Stimulated activated effector memory CD8-positive, alpha-beta T cell treated with anti-CD3 and anti-CD28 coated beads, Interleukin-12 subunit alpha, Interleukin-12 subunit beta, amount 100 ng/mL, for 72 hours (primary cell): ENCODE measurements around the gene DGUOK.
"Not testable (repeated sequence)": the region's sequence is repeated elsewhere in the genome, so short reads cannot be mapped to it uniquely, and the experiment has no call there.

ENCODE experiments used
- ATAC-seq: fragments of 150-1000 bp; cut with Tn5 transposase; 2 replicates; pipeline ENCODE4 v1.10.0; 2021
- DNase-seq, 2 donors: peaks; one replicate each; pipeline ENCODE4 v3.0.0; 2021 to 2022; ENCODE audit warnings: low spot score in 2 of 2
- H3K27ac Mint-ChIP-seq: one replicate; pipeline ENCODE4 v1.8.0; 2022; ENCODE audit warnings: mild to moderate bottlenecking, mixed read lengths
- H3K36me3 Mint-ChIP-seq: one replicate; pipeline ENCODE4 v1.8.0; 2022; ENCODE audit warnings: mild to moderate bottlenecking, mixed read lengths
- H3K4me1 Mint-ChIP-seq: one replicate; pipeline ENCODE4 v1.8.0; 2022; ENCODE audit warnings: mixed read lengths
- H3K4me3 Mint-ChIP-seq: one replicate; pipeline ENCODE4 v1.8.0; 2022; ENCODE audit warnings: mild to moderate bottlenecking, mixed read lengths
- H3K9me3 Mint-ChIP-seq: one replicate; pipeline ENCODE4 v1.8.0; 2022; ENCODE audit warnings: mixed read lengths

DGUOK gene

GRCh38 chr2:73925853-73926492, 707 bp upstream of the DGUOK start:
- H3K27ac Mint-ChIP-seq, result peak overlapping the region; percentile 93
- H3K4me1 Mint-ChIP-seq, result peaks cover 33% of the 10 kb centered on the region
- DNase-seq (no peak), ATAC-seq (no peak)
- H3K4me3 Mint-ChIP-seq, result peak overlapping the region; percentile 85
- H3K9me3 Mint-ChIP-seq, result no peaks in the 10 kb centered on the region
- peaks cover 24% of the 10 kb centered on the region for H3K36me3 Mint-ChIP-seq

- H3K9me3 Mint-ChIP-seq, result no peaks in the 10 kb centered on the region
- H3K4me1 Mint-ChIP-seq, result peaks cover 47% of the 10 kb centered on the region
- DNase-seq (no peak), ATAC-seq (no peak)
- H3K4me3 Mint-ChIP-seq, result peak overlapping the region; percentile 85
- H3K36me3 Mint-ChIP-seq, result peaks cover 33% of the 10 kb centered on the region
- peak overlapping the region; percentile 93 for H3K27ac Mint-ChIP-seq
Observed at GRCh38 chr2:73927344-73927743, 664 bp downstream of the DGUOK start.

GRCh38 chr2:73928963-73929347, 2.3 kb downstream of the DGUOK start:
- Mint-ChIP-seq H3K9me3 (no peaks in the 10 kb centered on the region), H3K4me1 (peaks cover 57% of the 10 kb centered on the region), H3K27ac (no peak overlapping the region), H3K36me3 (peaks cover 44% of the 10 kb centered on the region), H3K4me3 (peak overlapping the region; percentile 85)
- no peak for ATAC-seq
- no peak for DNase-seq

GRCh38 chr2:73930386-73930785, 3.7 kb downstream of the DGUOK start:
- Mint-ChIP-seq H3K27ac (no peak overlapping the region), H3K36me3 (peaks cover 56% of the 10 kb centered on the region), H3K4me3 (no peak overlapping the region)

GRCh38 chr2:73931531-73932500, 5.1 kb downstream of the DGUOK start:
- Mint-ChIP-seq H3K36me3 (peaks cover 51% of the 10 kb centered on the region), H3K27ac (peak overlapping the region; percentile 33), H3K4me1 (peaks cover 67% of the 10 kb centered on the region), H3K9me3 (no peaks in the 10 kb centered on the region), H3K4me3 (peak overlapping the region; percentile 50)
- peak; percentile 24 to 68 for DNase-seq
- peak; percentile 99 for ATAC-seq

More at GRCh38 chr2:73930386-73930785, 3.7 kb downstream of the DGUOK start:
- Mint-ChIP-seq H3K9me3 (no peaks in the 10 kb centered on the region), H3K4me1 (peaks cover 57% of the 10 kb centered on the region)
- ATAC-seq (no peak), DNase-seq (no peak)

- H3K36me3 Mint-ChIP-seq, result peaks cover 50% of the 10 kb centered on the region
- no peak for ATAC-seq
- no peak overlapping the region for H3K27ac Mint-ChIP-seq
- H3K4me1 Mint-ChIP-seq, result peaks cover 75% of the 10 kb centered on the region
- DNase-seq, result no peak
- H3K9me3 Mint-ChIP-seq, result no peaks in the 10 kb centered on the region
- H3K4me3 Mint-ChIP-seq, result peak overlapping the region; percentile 50
Observed at GRCh38 chr2:73933194-73933593, 6.5 kb downstream of the DGUOK start.

GRCh38 chr2:73935641-73936040, 9.0 kb downstream of the DGUOK start:
- H3K36me3 Mint-ChIP-seq, result peaks cover 56% of the 10 kb centered on the region

GRCh38 chr2:73937103-73937885, 10.6 kb downstream of the DGUOK start:
- peaks cover 60% of the 10 kb centered on the region for H3K36me3 Mint-ChIP-seq
- ATAC-seq, result no peak
- no peak for DNase-seq
- H3K4me3 Mint-ChIP-seq, result no peak overlapping the region
- H3K27ac Mint-ChIP-seq, result no peak overlapping the region
- peaks cover 70% of the 10 kb centered on the region for H3K4me1 Mint-ChIP-seq
- H3K9me3 Mint-ChIP-seq, result no peaks in the 10 kb centered on the region

More at GRCh38 chr2:73935641-73936040, 9.0 kb downstream of the DGUOK start:
- H3K27ac Mint-ChIP-seq, result peak overlapping the region; percentile 35
- ATAC-seq (no peak), DNase-seq (no peak)
- H3K4me1 Mint-ChIP-seq, result peaks cover 71% of the 10 kb centered on the region
- no peak overlapping the region for H3K4me3 Mint-ChIP-seq
- no peaks in the 10 kb centered on the region for H3K9me3 Mint-ChIP-seq

GRCh38 chr2:73937899-73938298, 11.2 kb downstream of the DGUOK start:
- no peak for DNase-seq
- Mint-ChIP-seq H3K36me3 (peaks cover 60% of the 10 kb centered on the region), H3K4me1 (peaks cover 72% of the 10 kb centered on the region), H3K4me3 (no peak overlapping the region), H3K27ac (no peak overlapping the region), H3K9me3 (no peaks in the 10 kb centered on the region)
- no peak for ATAC-seq

GRCh38 chr2:73938718-73939352, 12.2 kb downstream of the DGUOK start:
- Mint-ChIP-seq H3K27ac (peak overlapping the region; percentile 21), H3K4me1 (peaks cover 69% of the 10 kb centered on the region), H3K9me3 (no peaks in the 10 kb centered on the region), H3K4me3 (no peak overlapping the region), H3K36me3 (peaks cover 60% of the 10 kb centered on the region)
- DNase-seq (no peak), ATAC-seq (peak; percentile 98)

GRCh38 chr2:73939419-73939818, 12.7 kb downstream of the DGUOK start:
- ATAC-seq (peak; percentile 78), DNase-seq (no peak)
- no peaks in the 10 kb centered on the region for H3K9me3 Mint-ChIP-seq
- peaks cover 74% of the 10 kb centered on the region for H3K4me1 Mint-ChIP-seq
- peak overlapping the region; percentile 21 for H3K4me3 Mint-ChIP-seq
- peaks cover 59% of the 10 kb centered on the region for H3K36me3 Mint-ChIP-seq
- H3K27ac Mint-ChIP-seq, result peak overlapping the region; percentile 21

- Mint-ChIP-seq H3K36me3 (peaks cover 60% of the 10 kb centered on the region), H3K4me3 (peak overlapping the region; percentile 21), H3K4me1 (peaks cover 80% of the 10 kb centered on the region)
- not testable (repeated sequence) for ATAC-seq, DNase-seq, H3K27ac Mint-ChIP-seq, H3K9me3 Mint-ChIP-seq
Observed at GRCh38 chr2:73940066-73940465, 13.4 kb downstream of the DGUOK start.

- peak overlapping the region; percentile 77 for H3K27ac Mint-ChIP-seq
- no peaks in the 10 kb centered on the region for H3K9me3 Mint-ChIP-seq
- ATAC-seq (no peak), DNase-seq (no peak)
- peaks cover 66% of the 10 kb centered on the region for H3K4me1 Mint-ChIP-seq
- peaks cover 77% of the 10 kb centered on the region for H3K36me3 Mint-ChIP-seq
- peak overlapping the region; percentile 7 for H3K4me3 Mint-ChIP-seq
Observed at GRCh38 chr2:73942664-73943063, 16.0 kb downstream of the DGUOK start.

GRCh38 chr2:73944714-73945113, 18.0 kb downstream of the DGUOK start:
- peak; percentile 99 for ATAC-seq
- peak overlapping the region; percentile 44 for H3K4me3 Mint-ChIP-seq

More at GRCh38 chr2:73944714-73945113, 18.0 kb downstream of the DGUOK start:
- Mint-ChIP-seq H3K4me1 (peaks cover 57% of the 10 kb centered on the region), H3K36me3 (peaks cover 89% of the 10 kb centered on the region), H3K27ac (peak overlapping the region; percentile 3), H3K9me3 (no peaks in the 10 kb centered on the region)
- DNase-seq, result no peak
